HCT116 (cell line): ENCODE data around the gene TRDN. TPM values are rescaled to one million over a fixed set of nuclear protein-coding genes. Genes with fewer than 3 reads are reported as not detected.

Experiments
- ATAC-seq: fragments of 200-7000 bp; cut with Tn5 transposase; 2 replicates; pipeline ENCODE4 v1.9.1; 2020; ENCODE audit warnings: mild to moderate bottlenecking, moderate library complexity
- BruUV-seq: library from RNA; stranded (reverse); fragments of 400-500 nt; replicated peaks from 2 replicates; lab custom pipeline; 2021; lab: Mats Ljungman, UMichigan
- CTCF ChIA-PET: fragments of 300-600 bp; sonication (Branson Sonifier 250); formaldehyde crosslinking; loops from one replicate; lab custom pipeline; 2021; ENCODE audit warnings: antibody characterized with exemption; lab: Charles Lee
- POLR2A ChIA-PET: fragments of 300-600, 350-600 bp; sonication (Branson Sonifier 250); formaldehyde crosslinking; loops from one replicate; lab custom pipeline; 2021; ENCODE audit warnings: antibody characterized with exemption; lab: Charles Lee
- RAD21 ChIA-PET, 2 experiments: fragments of 300-600 bp; sonication (Branson Sonifier 250); formaldehyde crosslinking; loops; one replicate each; lab custom pipeline; 2023; ENCODE audit warnings: low total read pairs in 2 of 2; ENCODE audit not compliant: uncharacterized antibody in 2 of 2, unreplicated experiment in 2 of 2, low non-redundant PET in 1 of 2; lab: Charles Lee
- DNase-seq: peaks from one replicate; pipeline ENCODE4 v3.0.0-alpha.2; 2010; ENCODE audit warnings: low read depth, low spot score
- H2AFZ ChIP-seq: fragments of 200-600 bp; shearing (Covaris generic), sonication (generic); 2 replicates; pipeline ENCODE4 v1.6.1; 2017; ENCODE audit warnings: low read depth, mixed run types, mixed read lengths, antibody characterized with exemption, low read length; ENCODE audit not compliant: poor library complexity, severe bottlenecking
- H3K27ac ChIP-seq: 2 replicates; pipeline ENCODE4 v1.5.1; 2012; ENCODE audit warnings: low read depth, low read length
- H3K27me3 ChIP-seq: fragments of 200-600 bp; sonication (generic); 2 replicates; pipeline ENCODE4 v1.6.1; 2016; ENCODE audit warnings: mixed run types, low read length, mixed read lengths; ENCODE audit not compliant: insufficient read depth
- H3K36me3 ChIP-seq, 2 experiments: fragments of 200-500 bp in 1 of 2; fragments of 200-600 bp in 1 of 2; sonication (Bioruptor generic) in 1 of 2; sonication (generic) in 1 of 2; 2 replicates each; pipeline versions ENCODE4 v1.5.1 to v1.6.1; 2014 to 2016; ENCODE audit warnings: low read length in 2 of 2, inconsistent platforms in 1 of 2, mixed read lengths in 1 of 2, mixed run types in 1 of 2; ENCODE audit not compliant: insufficient read depth in 2 of 2, control insufficient read depth in 1 of 2
- H3K4me1 ChIP-seq, 2 experiments: fragments of 200-600 bp in 1 of 2; sonication (generic) in 1 of 2; 2 replicates each; pipeline versions ENCODE4 v1.5.1 to v1.6.1; 2012 to 2017; ENCODE audit warnings: low read length in 2 of 2, inconsistent platforms in 1 of 2, mild to moderate bottlenecking in 1 of 2, mixed read lengths in 1 of 2, mixed run types in 1 of 2, moderate library complexity in 1 of 2; ENCODE audit not compliant: insufficient read depth in 2 of 2, control insufficient read depth in 1 of 2
- H3K4me2 ChIP-seq: fragments of 200-600 bp; sonication (generic); 2 replicates; pipeline ENCODE4 v1.6.1; 2017; ENCODE audit warnings: mixed run types, low read length, mixed read lengths
- H3K4me3 ChIP-seq, 2 experiments: fragments of 200-600 bp in 1 of 2; sonication (generic) in 1 of 2; replicated peaks in 1 of 2; 2 replicates each; pipeline ENCODE4 v1.5.1; 2011 to 2016; ENCODE audit warnings: low read length in 2 of 2, control low read depth in 1 of 2, low read depth in 1 of 2, mild to moderate bottlenecking in 1 of 2, mixed read lengths in 1 of 2, mixed run types in 1 of 2
- H3K79me2 ChIP-seq: fragments of 200-600 bp; sonication (generic); 2 replicates; pipeline ENCODE4 v1.6.1; 2017; ENCODE audit warnings: mild to moderate bottlenecking, mixed run types, low read length, moderate library complexity, mixed read lengths; ENCODE audit not compliant: insufficient read depth
- H3K9ac ChIP-seq: fragments of 200-600 bp; sonication (generic); 2 replicates; pipeline ENCODE4 v1.6.1; 2016; ENCODE audit warnings: low read length, mixed read lengths
- H3K9me2 ChIP-seq: fragments of 200-600 bp; sonication (generic), shearing (Covaris generic); 2 replicates; pipeline ENCODE4 v1.6.1; 2017; ENCODE audit warnings: mixed run types, mild to moderate bottlenecking, moderate library complexity; ENCODE audit not compliant: insufficient read depth
- H3K9me3 ChIP-seq, 2 experiments: fragments of 200-500 bp in 1 of 2; fragments of 200-600 bp in 1 of 2; sonication (Bioruptor generic) in 1 of 2; sonication (generic) in 1 of 2; 2 replicates each; pipeline ENCODE4 v1.6.1; 2014 to 2017; ENCODE audit warnings: low read length in 2 of 2, mixed read lengths in 2 of 2, inconsistent platforms in 1 of 2, low read depth in 1 of 2, mild to moderate bottlenecking in 1 of 2, mixed run types in 1 of 2, moderate library complexity in 1 of 2; ENCODE audit not compliant: control insufficient read depth in 1 of 2, insufficient read depth in 1 of 2
- H4K20me1 ChIP-seq: fragments of 200-600 bp; sonication (generic), shearing (Covaris generic); 2 replicates; pipeline ENCODE4 v1.6.1; 2017; ENCODE audit warnings: mixed run types, mild to moderate bottlenecking, moderate library complexity; ENCODE audit not compliant: insufficient read depth
- CBX3 ChIP-seq: IDR thresholded peaks from 2 replicates; pipeline ENCODE4 v1.6.1; 2012; ENCODE audit warnings: low read depth
- CTCF ChIP-seq, 3 experiments: fragments of 200-600 bp in 1 of 3; sonication (generic) in 1 of 3; IDR thresholded peaks in 2 of 3; conservative IDR thresholded peaks in 1 of 3; 2 replicates each; pipeline ENCODE4 v1.5.1; 2012 to 2017; ENCODE audit warnings: low read depth in 2 of 3, low read length in 2 of 3, antibody characterized with exemption in 1 of 3, borderline replicate concordance in 1 of 3, control low read depth in 1 of 3, mild to moderate bottlenecking in 1 of 3, mixed read lengths in 1 of 3, mixed run types in 1 of 3, moderate library complexity in 1 of 3; ENCODE audit not compliant: insufficient read depth in 1 of 3
- EGR1 ChIP-seq: IDR thresholded peaks from 2 replicates; pipeline ENCODE4 v1.6.1; 2012; ENCODE audit warnings: low read depth
- ELF1 ChIP-seq: IDR thresholded peaks from 2 replicates; pipeline ENCODE4 v1.6.1; 2012; ENCODE audit warnings: low read depth, borderline replicate concordance
- EZH2 ChIP-seq: fragments of 200-600 bp; sonication (generic); IDR thresholded peaks from 2 replicates; pipeline ENCODE4 v1.6.1; 2017; ENCODE audit warnings: antibody characterized with exemption, mixed run types
- FOSL1 ChIP-seq: IDR thresholded peaks from 2 replicates; pipeline ENCODE4 v1.6.1; 2012; ENCODE audit warnings: low read depth
- JUND ChIP-seq: IDR thresholded peaks from 2 replicates; pipeline ENCODE4 v1.6.1; 2012
- RAD21 ChIP-seq: IDR thresholded peaks from 2 replicates; pipeline ENCODE4 v1.6.1; 2012; ENCODE audit warnings: low read depth, mild to moderate bottlenecking
- SRF ChIP-seq: IDR thresholded peaks from 2 replicates; pipeline ENCODE4 v1.6.1; 2012; ENCODE audit warnings: low read depth
- TCF7L2 ChIP-seq: IDR thresholded peaks from 2 replicates; pipeline ENCODE4 v1.7.0; 2011; ENCODE audit warnings: borderline replicate concordance, inconsistent platforms; ENCODE audit not compliant: insufficient read depth, insufficient read length; ENCODE audit errors: extremely low read depth
- YY1 ChIP-seq: IDR thresholded peaks from 2 replicates; pipeline ENCODE4 v1.6.1; 2011; ENCODE audit warnings: low read length, low read depth, moderate library complexity, mild to moderate bottlenecking; ENCODE audit not compliant: insufficient replicate concordance; ENCODE audit errors: extremely low read depth
- ZFX ChIP-seq: fragments of 450-650 bp; IDR thresholded peaks from 2 replicates; pipeline ENCODE4 v1.6.1; 2017
- intact Hi-C: fragments of 100-400 bp; cut with micrococcal nuclease; formaldehyde crosslinking; loops from 2 replicates; pipeline ENCODE4 v1.10.0; 2022
- total RNA-seq: library from RNA; stranded (reverse); gene quantifications from one replicate; pipeline ENCODE4 v1.2.1, GENCODE V29; 2021; ENCODE audit not compliant: unreplicated experiment
- TF ChIP-seq, protein P1 (sequence below): IDR thresholded peaks from 2 replicates; pipeline ENCODE4 v1.6.1; 2012

The TRDN gene
- total RNA-seq, 1 experiment from 2014 or later, result not detected

- intact Hi-C loops, result no loop called here
- ChIA-PET RAD21 (no interaction called here), POLR2A (no interaction called here), CTCF (no interaction called here)
- Histone ChIP-seq H3K4me2 (no peak overlapping the region), H3K79me2 (no peaks in the 10 kb centered on the region), H3K9ac (no peak overlapping the region), H4K20me1 (no peaks in the 10 kb centered on the region), H3K4me3 (no peak overlapping the region), H3K9me3 (no peaks in the 10 kb centered on the region), H2AFZ (no peak overlapping the region), H3K36me3 (no peaks in the 10 kb centered on the region), H3K27me3 (no peaks in the 10 kb centered on the region), H3K9me2 (no peaks in the 10 kb centered on the region), H3K27ac (no peak overlapping the region), H3K4me1 (no peaks in the 10 kb centered on the region)
- ATAC-seq (no peak), DNase-seq (no peak)
- no peak for TF ChIP-seq ZFX
- TF ChIP-seq CTCF (IDR thresholded peaks at IDR 0.05 in 2 of 3, conservative IDR thresholded peaks at IDR 0.05 in 1 of 3; ENCODE audit: borderline replicate concordance in 1 of 3, insufficient read depth in 1 of 3, low read depth in 2 of 3, low read length in 2 of 3), result no peak
- TF ChIP-seq CBX3, result no peak
- no peak for TF ChIP-seq SRF
- no peak for TF ChIP-seq ELF1
- TF ChIP-seq FOSL1, result no peak
- no peak for TF ChIP-seq YY1
- TF ChIP-seq TCF7L2, result no peak
- no peak for TF ChIP-seq JUND
- TF ChIP-seq, protein P1, sequence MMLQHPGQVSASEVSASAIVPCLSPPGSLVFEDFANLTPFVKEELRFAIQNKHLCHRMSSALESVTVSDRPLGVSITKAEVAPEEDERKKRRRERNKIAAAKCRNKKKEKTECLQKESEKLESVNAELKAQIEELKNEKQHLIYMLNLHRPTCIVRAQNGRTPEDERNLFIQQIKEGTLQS, result no peak
- no peak for TF ChIP-seq EGR1
- TF ChIP-seq EZH2, result no peak
- TF ChIP-seq RAD21, result no peak
- BruUV-seq, result no TSS peak
These were observed 189.3 kb downstream of the TRDN start for GRCh38 chr6:123447315-123447937.
